GM19025 (cell line): ENCODE measurements around the gene XPO4.
"Not testable (repeated sequence)": the region's sequence is repeated elsewhere in the genome, so short reads cannot be mapped to it uniquely, and the experiment has no call there.

ENCODE experiments used
- ATAC-seq: cut with Tn5 transposase; IDR thresholded peaks from one replicate; pipeline ENCODE4 v1.9.1; 2021; ENCODE audit warnings: mild to moderate bottlenecking, low read depth, moderate library complexity; ENCODE audit not compliant: unreplicated experiment

The XPO4 gene

GRCh38 chr13:20902438-20903163 is at the start of gene XPO4:
TSS of gene XPO4 (minus strand) at chr13:20902746. CDS start at chr13:20902738, 8 bp downstream.
- ATAC-seq: peak; percentile 94

GRCh38 chr13:20948001-20948400 is 45.5 kb upstream of the XPO4 start:
- not testable (repeated sequence) for ATAC-seq

- no peak for ATAC-seq
Measured at GRCh38 chr13:20945952-20946383, 43.4 kb upstream of the XPO4 start.

- no peak for ATAC-seq
Measured at GRCh38 chr13:20942938-20943559, 40.5 kb upstream of the XPO4 start.

- not testable (repeated sequence) for ATAC-seq
Measured at GRCh38 chr13:20940511-20940910, 38.0 kb upstream of the XPO4 start.

- no peak for ATAC-seq
Measured at GRCh38 chr13:20940083-20940482, 37.5 kb upstream of the XPO4 start.

GRCh38 chr13:20939662-20940061 is 37.1 kb upstream of the XPO4 start:
- ATAC-seq: no peak

- no peak for ATAC-seq
Measured at GRCh38 chr13:20938302-20938701, 35.8 kb upstream of the XPO4 start.

GRCh38 chr13:20927596-20928257 is 25.2 kb upstream of the XPO4 start:
- no peak for ATAC-seq

- not testable (repeated sequence) for ATAC-seq
Measured at GRCh38 chr13:20925395-20925790, 22.8 kb upstream of the XPO4 start.

GRCh38 chr13:20924758-20925394 is 22.3 kb upstream of the XPO4 start:
- ATAC-seq: no peak

- no peak for ATAC-seq
Measured at GRCh38 chr13:20923272-20923671, 20.7 kb upstream of the XPO4 start.

GRCh38 chr13:20921572-20921971 is 19.0 kb upstream of the XPO4 start:
- no peak for ATAC-seq

- not testable (repeated sequence) for ATAC-seq
Measured at GRCh38 chr13:20915676-20916075, 13.1 kb upstream of the XPO4 start.

- no peak for ATAC-seq
Measured at GRCh38 chr13:20911037-20911436, 8.5 kb upstream of the XPO4 start.

- no peak for ATAC-seq
Measured at GRCh38 chr13:20908714-20909497, 6.4 kb upstream of the XPO4 start.

- ATAC-seq: no peak
Measured at GRCh38 chr13:20904908-20905307, 2.4 kb upstream of the XPO4 start.

GRCh38 chr13:20903164-20903475 is 574 bp upstream of the XPO4 start:
- ATAC-seq: no peak

GRCh38 chr13:20901668-20902437 is 693 bp downstream of the XPO4 start:
- ATAC-seq: peak; percentile 24

- ATAC-seq: no peak
Measured at GRCh38 chr13:20894245-20894644, 8.3 kb downstream of the XPO4 start.
